GM18907 (cell line): ENCODE results near the gene ANXA2R.
"Not testable (repeated sequence)": the region's sequence is repeated elsewhere in the genome, so short reads cannot be mapped to it uniquely, and the experiment has no call there.

Experiments used
- ATAC-seq: cut with Tn5 transposase; IDR thresholded peaks from one replicate; pipeline ENCODE4 v1.9.1; 2021; ENCODE audit warnings: mild to moderate bottlenecking, moderate library complexity; ENCODE audit not compliant: unreplicated experiment

The ANXA2R gene

DNA sequence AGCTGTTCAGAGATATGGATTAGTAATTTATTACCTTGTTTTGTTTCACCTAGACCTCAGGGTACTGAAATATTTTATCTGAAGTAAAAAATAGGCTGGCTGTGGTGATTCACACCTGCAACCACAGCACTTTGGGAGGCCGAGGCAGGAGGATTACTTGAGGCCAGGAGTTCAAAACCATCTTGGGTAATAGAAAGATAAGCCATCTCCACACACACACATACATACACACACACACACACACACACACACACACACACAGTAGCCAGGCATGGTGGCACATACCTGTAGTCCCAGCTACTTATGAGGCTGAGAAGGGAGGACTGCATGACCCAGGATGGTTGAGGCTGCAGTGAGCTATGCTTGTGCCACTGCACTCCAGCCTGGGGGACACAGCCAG, 3.7 kb downstream of the ANXA2R start:
- ATAC-seq = no peak

DNA sequence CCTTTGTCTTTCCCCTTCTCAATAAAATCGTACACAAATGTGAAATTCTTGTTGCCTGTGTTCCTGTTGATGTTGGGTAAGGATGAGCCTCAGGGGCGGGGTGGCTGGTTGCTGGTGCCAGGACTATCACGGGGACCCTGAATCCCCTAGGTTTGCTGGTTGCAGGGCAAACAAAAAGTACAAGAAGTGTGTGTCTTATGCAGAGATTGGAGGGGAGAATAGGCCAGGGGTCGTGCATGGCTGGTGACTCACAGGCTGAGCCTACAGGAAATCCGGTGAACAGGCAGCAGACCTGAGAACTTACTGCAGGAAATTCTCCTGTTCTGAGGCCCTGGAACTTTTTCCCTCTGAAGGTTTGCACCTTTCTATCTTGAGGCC, 5.5 kb downstream of the ANXA2R start:
- ATAC-seq = no peak

DNA sequence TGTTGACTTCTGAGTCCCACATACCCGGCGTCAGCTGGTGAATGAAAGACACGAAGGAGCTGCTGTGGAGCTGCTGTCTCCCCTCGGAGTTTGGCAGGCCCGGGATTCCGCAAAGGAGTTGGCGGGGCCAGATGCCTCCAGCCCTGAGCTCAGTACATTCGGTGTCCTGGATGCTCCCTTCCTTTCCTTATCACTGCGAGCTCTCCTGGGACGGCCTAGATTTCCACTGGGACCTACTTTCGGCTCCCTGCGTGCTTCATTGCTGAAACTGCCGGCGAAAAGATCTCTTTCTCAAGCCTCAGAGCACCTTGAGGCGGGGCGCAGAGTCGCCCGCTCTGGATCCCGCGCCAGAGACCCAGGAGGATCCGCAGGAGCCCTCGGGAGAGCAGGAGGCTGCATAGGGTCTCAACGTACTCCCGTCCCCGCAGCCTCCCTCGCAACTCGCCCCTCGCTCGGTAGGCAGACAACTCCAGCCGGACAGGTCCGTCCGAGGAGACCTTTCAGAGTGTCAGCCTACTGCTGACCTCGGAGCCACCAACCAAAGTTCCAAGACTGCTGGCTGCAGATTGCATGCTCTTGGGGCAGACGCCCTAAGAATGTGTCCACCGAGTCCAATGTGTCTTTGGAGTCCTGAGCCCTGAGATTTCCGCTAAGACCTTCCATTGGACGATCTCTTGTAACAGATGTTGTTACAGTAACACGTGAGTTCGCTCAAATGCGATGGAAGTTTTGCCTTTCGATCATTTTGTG, 6.1 kb downstream of the ANXA2R start:
- no peak for ATAC-seq

DNA sequence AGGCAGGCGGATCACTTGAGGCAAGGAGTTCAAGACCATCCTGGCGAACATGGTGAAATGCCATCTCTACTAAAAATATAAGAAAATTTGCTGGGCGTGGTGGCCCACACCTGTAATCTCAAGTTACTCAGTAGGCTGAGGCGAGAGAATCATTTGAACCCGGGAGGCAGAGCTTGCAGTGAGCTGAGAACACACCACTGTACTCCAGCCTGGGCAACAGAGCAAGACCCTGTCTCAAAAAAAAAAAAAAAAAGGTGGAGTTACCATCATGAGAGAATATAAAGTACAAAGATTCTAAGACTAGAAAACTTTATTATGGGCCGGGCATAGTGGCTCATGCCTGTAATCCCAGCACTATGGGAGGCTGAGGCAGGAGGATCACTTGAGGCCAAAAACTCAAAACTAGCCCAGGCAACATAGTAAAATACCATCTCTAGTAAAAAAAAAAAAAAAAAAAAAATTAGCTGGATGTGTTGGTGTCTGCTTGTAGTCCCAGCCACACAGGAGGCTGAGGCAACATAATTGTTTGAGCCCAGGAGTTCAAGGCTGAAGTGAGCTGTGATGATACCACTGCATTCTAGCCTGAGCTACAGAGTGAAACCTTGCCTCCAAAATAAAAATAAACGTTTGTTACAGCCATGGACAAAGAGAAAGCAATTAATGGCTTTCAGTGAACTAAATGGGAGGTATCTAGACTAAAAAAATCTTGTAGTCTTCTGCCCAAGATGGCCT, 12.9 kb downstream of the ANXA2R start:
- ATAC-seq = no peak

DNA sequence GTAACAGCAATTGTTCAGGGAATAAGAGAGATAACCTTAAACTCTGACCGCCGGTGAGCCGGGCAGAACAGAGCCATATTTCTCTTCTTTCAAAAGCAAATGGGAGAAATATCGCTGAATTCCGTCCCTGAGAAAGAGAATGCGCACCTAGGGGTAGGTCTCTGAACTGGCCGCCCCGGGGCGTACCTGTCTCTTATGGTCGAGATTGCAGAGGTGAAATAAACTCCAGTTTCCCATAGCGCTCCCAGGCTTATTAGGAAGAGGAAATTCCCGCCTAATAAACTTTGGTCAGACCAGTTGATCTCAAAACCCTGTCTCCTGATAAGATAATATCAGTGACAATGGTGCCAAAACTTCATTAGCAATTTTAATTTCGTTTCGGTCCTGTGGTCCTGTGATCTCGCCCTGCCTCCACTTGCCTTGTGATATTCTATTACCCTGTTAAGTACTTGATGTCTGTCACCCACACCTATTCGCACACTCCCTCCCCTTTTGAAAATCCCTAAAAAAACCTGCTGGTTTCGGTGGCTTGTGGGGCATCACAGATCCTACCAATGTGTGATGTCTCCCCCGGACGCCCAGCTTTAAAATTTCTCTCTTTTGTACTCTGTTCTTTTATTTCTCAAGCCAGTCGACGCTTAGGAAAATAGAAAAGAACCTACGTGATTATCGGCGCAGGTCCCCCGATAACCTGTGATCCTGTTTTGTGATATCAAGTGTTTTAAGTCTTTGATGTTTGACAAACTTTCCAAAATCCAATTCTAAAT, 14.8 kb downstream of the ANXA2R start:
- not testable (repeated sequence) for ATAC-seq

DNA sequence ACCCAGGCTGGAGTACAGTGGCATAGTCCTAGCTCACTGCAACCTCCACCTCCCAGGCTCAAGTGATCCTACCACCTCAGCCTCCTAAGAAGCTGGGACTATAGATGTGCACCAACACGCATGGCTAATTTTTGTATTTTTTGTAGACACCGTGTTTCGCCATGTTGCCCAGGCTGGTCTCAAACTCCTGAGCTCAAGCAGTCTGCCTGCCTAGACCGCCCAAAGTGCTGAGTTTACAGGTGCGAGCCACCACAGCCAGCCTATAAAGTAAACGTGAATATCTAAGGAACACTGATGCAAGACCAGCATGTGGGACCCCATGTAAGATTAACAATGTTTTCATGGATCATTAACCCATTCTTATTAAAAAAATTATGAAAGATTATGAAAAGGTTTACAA, 15.9 kb downstream of the ANXA2R start:
- ATAC-seq = no peak

GRCh38 chr5:43021151-43021550, 19.0 kb downstream of the ANXA2R start:
- no peak for ATAC-seq

DNA sequence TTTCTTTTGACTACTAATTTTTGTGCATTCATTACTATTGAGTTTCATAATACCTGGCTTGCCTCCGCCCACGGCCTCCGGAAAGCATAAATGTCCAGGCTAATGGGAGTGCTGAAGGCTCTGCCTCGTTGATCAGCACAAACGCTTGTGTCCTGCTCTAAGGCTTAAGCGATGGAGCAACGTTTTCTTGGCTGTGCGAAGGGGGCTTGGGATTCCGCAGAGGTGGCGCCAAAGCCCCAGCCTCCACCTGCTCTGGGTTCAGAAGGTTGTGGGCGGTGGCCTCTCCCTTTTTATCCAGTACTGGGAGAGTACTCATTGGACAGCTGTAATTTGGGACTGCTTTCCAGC, 19.7 kb downstream of the ANXA2R start:
- peak; percentile 13 for ATAC-seq

- ATAC-seq = peak; percentile 80
Measured at GRCh38 chr5:43019614-43020398, 20.3 kb downstream of the ANXA2R start.

- no peak for ATAC-seq
Measured at GRCh38 chr5:43019291-43019613, 20.9 kb downstream of the ANXA2R start.

- ATAC-seq = peak; percentile 26
Measured at GRCh38 chr5:43017428-43017815, 22.7 kb downstream of the ANXA2R start.

GRCh38 chr5:43016217-43016779, 23.8 kb downstream of the ANXA2R start:
- no peak for ATAC-seq

GRCh38 chr5:43014522-43014921, 25.6 kb downstream of the ANXA2R start:
- ATAC-seq = no peak

- ATAC-seq = no peak
Measured at GRCh38 chr5:43010935-43011315, 29.2 kb downstream of the ANXA2R start.

DNA sequence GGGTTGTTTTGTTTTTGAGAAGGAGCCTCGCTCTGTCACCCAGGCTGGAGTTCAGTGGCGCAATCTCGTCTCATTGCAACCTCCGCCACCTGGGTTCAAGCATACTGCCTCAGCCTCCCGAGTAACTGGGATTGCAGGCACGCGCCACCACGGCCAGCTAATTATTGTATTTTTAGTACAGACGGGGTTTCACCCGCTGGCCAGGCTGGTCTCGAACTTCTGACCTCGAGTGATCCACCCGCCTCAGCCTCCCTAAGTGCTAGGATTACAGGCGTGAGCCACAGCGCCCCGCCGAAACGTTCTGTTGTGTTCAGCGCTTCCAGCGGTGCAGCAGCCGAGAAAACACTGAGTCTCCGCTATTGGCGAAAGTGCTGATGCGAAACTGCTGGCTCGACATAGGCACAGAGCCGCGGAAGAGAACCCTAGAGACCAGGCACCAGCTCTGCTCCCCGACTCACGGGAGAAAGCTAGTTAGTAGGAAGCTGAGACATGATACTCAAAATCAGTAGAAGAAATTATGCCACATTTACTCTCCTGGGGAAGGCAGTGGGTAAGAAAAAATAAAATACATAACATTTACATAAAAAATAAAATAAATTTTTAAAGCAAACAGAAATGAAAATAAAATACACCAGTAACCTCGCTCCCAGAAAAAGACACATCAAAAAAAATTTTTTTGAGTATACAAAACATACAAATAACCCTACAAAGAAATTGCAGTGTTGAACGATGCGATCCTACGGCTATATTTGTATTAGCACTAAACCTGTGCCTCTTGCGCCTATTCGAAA, 31.6 kb downstream of the ANXA2R start:
- ATAC-seq = peak; percentile 51

DNA sequence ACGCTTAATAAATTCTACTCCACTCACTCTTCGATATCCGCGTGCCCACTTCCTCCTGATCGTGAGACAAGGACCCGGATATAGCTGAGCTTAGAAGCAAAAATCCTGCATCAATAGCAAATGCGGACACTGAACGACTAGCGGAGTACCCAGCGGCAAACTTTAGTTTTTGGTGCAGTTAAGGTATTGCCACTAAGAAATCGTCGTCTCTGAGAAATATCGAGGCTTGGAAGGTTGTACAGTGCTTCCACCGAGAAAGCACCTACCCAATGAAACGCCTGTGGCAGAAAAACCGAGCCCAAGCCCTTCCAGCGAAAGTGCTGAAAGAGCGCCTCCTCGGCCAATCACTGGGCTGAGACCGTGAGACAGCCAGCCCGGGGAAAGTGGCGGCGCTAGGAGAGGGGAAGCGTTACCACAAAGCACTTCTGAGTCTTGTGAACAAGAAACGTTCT, 32.2 kb downstream of the ANXA2R start:
- peak; percentile 57 for ATAC-seq

GRCh38 chr5:43007246-43007910, 32.7 kb downstream of the ANXA2R start:
- peak; percentile 31 for ATAC-seq

- no peak for ATAC-seq
Measured at GRCh38 chr5:43006424-43007202, 33.5 kb downstream of the ANXA2R start.

- no peak for ATAC-seq
Measured at GRCh38 chr5:43005031-43005430, 35.1 kb downstream of the ANXA2R start.
